Hematopoietic multipotent progenitor cell treated with erythropoietin and hydrocortisone succinate and interleukin-3 and kit ligand, for 6 days (in vitro differentiated cells): Measurements from ENCODE around the gene LCN15.
A peak's percentile ranks its signal among the peaks of the same experiment; 100 is the strongest.
"Not testable (repeated sequence)": the region's sequence is repeated elsewhere in the genome, so short reads cannot be mapped to it uniquely, and the experiment has no call there.

Experiments used
- DNase-seq: peaks from one replicate; pipeline ENCODE4 v3.0.0-alpha.2; 2015

The LCN15 gene, protein sequence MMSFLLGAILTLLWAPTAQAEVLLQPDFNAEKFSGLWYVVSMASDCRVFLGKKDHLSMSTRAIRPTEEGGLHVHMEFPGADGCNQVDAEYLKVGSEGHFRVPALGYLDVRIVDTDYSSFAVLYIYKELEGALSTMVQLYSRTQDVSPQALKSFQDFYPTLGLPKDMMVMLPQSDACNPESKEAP

GRCh38 chr9:136764301-136764891 is at the start of gene LCN15:
TSS of gene LCN15 (minus strand) at chr9:136764518. CDS start at chr9:136764488, 30 bp downstream.
- DNase-seq = no peak

- DNase-seq = peak; percentile 53
Measured at GRCh38 chr9:136808806-136809158, 44.5 kb upstream of the LCN15 start.

DNA sequence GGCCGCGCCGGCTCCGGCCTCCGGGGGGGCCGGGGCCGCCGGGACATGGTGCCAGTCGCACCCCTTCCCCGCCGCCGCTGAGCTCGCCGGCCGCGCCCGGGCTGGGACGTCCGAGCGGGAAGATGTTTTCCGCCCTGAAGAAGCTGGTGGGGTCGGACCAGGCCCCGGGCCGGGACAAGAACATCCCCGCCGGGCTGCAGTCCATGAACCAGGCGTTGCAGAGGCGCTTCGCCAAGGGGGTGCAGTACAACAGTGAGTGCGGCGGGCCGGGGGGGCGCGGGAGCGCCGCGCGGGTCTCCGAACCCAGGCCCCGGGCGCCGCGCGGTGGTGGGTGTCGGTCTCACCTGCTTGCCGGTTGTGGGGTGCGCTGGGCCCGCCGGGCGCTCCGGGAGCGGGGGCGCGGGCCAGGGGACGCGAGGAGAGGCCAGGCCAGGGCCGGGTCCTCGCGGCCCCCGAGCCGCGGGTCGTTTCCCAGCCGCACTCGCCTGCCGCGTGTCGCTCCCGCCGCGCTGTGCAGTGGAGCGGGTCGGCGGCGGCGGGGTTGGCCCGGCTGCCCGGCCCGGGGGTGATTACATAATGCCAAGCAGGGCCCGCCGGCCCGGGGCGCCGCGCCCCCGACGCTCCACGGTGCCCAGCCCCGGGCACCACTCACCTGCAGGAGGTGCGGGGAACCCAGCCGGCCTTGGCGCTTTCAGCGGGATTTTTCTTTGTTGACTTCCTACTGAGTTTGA is 43.9 kb upstream of the LCN15 start:
- DNase-seq = peak; percentile 36

DNA sequence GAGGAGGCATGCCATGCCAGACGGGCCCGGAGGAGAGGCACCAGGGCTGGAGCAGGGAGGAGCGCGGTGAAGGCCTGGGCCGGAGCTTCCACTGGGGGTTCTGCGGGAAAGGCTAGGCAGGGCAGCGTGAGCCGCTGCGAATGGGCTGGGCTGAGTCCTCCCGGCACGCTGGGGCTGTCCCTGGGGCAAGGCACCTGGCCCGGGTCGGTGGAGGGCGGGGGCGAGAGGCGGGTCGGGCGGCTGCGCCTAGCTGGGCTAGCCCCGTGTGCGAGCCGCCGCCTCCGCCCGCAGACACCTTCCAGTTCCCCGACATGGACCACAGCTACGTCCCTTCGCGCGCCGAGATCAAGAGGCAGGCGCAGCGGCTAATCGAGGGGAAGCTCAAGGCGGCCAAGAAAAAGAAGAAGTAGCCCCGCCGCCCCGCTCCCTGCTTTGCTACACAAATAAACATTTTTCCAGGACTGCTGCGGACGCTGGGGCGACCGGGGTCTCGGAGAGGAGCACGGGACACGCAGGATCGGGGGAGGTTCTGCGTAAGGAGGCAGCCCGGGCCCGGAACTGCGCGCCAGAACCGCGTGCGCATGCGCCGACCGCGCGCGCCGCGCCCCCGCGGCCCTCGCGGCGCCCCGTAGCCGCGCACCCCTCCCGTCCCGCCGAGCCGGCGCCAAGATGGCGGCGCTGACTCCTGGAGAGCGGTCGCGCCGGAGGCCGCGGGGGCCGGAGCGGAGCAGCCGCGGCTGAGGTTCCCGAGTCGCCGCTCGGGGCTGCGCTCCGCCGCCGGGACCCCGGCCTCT is 43.2 kb upstream of the LCN15 start, which contains the start of gene RABL6:
Gene RABL6, plus strand, starts transcription at position 668 of the 794 bp plus-strand sequence. CDS start 249 bp downstream, outside the sequence.
- DNase-seq = peak; percentile 84

- no peak for DNase-seq
Measured at GRCh38 chr9:136806631-136807201, 42.4 kb upstream of the LCN15 start.

GRCh38 chr9:136806067-136806466 is 41.7 kb upstream of the LCN15 start:
- DNase-seq = no peak

GRCh38 chr9:136805207-136805740 is 41.0 kb upstream of the LCN15 start:
- DNase-seq = no peak

- DNase-seq = no peak
Measured at GRCh38 chr9:136804509-136805206, 40.3 kb upstream of the LCN15 start.

DNA sequence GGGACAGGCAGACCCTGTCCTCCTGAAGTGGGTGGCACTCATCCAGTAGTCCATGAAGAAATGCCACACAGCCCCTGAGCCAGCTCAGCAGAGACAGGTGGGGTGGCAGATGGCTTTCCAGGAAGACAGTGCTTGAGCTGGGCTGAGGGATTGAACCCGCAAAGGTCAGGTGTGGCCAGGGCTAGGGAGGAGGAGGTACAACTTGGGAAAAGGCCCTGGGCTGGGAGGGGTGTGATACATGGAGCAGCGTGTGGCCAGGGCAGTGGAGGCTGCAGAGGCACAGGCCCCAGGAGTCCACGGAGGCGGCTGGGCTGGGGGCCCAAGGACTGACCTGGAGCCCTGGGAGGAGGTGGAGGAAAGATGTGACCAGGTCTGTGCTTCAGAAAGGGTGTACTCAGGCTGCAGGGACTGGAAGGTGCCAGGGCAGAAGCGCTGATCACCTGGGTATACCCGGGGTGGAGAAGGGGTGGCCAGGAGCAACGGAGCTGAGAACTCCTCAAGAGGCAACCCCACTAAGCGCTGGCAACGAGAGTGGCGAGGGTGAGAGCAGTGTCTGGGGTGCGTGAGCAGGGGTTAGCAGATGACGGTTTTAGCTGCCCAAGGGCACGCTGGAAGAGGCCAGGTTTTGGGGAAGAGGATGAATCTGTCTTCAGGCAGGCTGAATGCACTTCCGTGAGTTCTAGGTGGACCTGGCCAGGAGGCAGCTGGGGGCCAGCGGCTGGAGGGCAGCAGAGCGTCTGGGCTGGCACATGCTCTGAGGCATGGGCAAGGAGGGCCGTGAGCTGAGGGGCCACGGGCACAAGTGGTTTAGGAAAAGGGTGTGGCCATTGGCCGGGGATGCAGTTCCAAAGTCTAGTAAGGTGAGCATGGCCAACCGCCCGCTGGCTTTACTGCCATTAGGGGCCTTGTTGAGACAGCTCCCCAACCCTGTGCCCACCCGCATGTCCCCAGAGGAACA is 39.5 kb upstream of the LCN15 start:
- no peak for DNase-seq

- not testable (repeated sequence) for DNase-seq
Measured at GRCh38 chr9:136803009-136803550, 38.8 kb upstream of the LCN15 start.

DNA sequence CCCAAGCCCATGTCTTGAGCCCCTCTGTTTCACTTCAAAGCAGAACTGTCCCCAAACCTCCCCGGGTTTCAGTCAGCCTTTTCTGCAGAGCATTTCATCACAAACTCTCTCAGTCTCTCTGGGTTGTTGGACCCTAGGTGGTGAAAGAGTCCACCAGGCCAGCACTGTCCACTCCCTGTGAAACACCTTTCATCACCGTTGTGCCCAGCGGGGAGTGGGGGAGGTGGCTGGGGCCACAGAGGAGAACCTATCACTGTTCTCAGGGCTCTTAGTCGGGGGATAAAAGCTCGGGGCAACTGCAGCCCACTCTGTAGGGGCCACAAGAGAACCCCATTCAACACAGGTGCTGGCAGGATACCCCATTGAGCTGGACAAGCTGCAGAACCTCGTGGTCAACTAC is 38.0 kb upstream of the LCN15 start:
- DNase-seq = no peak

GRCh38 chr9:136799854-136800657 is 35.7 kb upstream of the LCN15 start:
- peak; percentile 95 for DNase-seq

GRCh38 chr9:136799079-136799853 is 34.9 kb upstream of the LCN15 start:
- peak; percentile 23 for DNase-seq

DNA sequence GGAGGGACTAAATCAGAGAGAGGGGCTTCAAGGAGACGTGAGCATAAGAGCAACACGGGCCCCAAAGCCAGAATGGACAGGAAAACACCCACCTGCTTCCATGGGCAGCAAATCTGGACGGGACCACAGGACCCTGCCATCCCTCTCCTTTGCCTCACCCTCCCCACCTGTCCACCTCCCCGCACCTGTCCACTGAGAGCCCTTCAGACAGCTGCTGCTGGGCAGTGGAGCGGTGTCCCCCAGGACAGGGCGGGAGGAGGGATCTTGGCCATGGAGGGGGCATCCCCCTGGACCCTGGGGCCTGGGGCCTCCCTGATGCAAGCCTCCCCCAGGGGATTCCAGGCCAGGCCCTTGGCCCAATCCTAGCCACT is 34.4 kb upstream of the LCN15 start:
- no peak for DNase-seq

- DNase-seq = not testable (repeated sequence)
Measured at GRCh38 chr9:136796775-136797347, 32.5 kb upstream of the LCN15 start.

DNA sequence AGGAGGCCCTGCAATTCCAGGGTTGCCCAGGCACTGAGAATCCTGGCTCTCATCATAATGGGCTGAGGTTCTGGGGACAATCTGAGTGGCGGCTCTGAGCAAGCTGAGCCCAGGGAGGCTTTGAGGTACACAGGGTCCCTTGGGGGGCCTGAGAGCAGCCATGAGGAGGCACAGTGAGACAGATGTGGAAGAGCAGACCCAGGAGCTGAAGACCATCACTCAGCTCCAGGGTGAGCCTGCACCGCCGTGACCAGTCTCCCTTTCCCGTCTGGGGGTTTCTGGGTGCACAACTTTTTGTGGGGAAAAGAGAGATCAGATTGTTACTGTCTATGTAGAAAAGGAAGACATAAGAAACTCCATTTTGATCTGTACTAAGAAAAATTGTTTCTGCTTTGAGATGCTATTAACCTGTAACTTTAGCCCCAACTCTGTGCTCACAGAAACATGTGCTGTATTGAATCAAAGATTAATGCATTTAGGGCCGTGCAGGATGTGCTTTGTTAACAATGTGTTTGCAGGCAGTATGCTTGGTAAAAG is 32.0 kb upstream of the LCN15 start, which contains the start of gene CCDC183:
Gene CCDC183, plus strand, starts transcription at position 101 of the 537 bp plus-strand sequence. Its CDS starts 60 bp downstream, at position 161.
- no peak for DNase-seq

GRCh38 chr9:136795000-136795348 is 30.7 kb upstream of the LCN15 start:
- no peak for DNase-seq
